ENCODE results near the gene MAP3K14. TPM values are rescaled to one million over a fixed set of nuclear protein-coding genes. Genes with fewer than 3 reads are reported as not detected.

Gene MAP3K14
- polyA plus RNA-seq, 1 of the 3 experiments (the other 2 are of a cell fraction) = 11.9 TPM

DNA sequence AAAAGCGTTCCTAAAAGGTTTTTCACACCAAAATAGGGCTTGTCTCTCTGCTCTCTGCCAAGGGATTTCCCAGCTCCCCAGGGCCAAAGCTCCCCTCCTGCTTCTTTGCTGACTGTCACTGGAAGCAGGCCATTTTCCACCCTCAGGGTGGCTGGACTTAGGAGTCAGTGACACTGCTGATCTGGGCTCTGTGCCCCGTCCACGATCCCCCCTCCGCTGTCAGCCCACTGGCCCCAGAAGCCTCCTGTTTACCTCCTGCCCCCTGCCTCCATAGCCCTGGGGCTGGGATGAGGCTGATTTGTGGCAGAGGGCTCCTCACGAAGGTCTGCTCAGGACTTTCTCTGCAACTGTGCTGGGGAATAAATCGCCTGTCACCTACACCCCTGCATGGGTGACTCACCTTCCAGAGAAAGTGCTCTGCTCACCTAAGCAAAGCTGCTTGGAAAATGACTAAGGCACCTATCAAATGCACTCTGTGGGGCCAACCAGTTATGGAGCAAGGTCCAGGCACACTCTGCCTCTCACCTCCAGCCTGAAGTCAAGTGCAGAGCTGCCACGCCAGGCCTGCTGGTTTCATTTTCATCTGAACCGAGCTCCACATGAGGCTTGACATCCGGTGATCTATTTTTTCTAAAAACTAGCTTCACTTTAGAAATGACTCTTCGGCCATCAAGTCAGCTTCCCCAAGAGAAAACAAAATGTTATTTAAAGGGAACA is 4.9 kb downstream of the MAP3K14 start (continued):
- TF ChIP-seq, protein P1, sequence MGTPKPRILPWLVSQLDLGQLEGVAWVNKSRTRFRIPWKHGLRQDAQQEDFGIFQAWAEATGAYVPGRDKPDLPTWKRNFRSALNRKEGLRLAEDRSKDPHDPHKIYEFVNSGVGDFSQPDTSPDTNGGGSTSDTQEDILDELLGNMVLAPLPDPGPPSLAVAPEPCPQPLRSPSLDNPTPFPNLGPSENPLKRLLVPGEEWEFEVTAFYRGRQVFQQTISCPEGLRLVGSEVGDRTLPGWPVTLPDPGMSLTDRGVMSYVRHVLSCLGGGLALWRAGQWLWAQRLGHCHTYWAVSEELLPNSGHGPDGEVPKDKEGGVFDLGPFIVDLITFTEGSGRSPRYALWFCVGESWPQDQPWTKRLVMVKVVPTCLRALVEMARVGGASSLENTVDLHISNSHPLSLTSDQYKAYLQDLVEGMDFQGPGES (IDR thresholded peaks at IDR 0.05; ENCODE audit: low read depth, low read length) = no peak
- TF ChIP-seq RFX5 (IDR thresholded peaks at IDR 0.05; ENCODE audit: low read length) (no peak), JUND (IDR thresholded peaks at IDR 0.05) (peak; percentile 36; the same call in 1 of the 2 replicates)
- TF ChIP-seq, protein P2, sequence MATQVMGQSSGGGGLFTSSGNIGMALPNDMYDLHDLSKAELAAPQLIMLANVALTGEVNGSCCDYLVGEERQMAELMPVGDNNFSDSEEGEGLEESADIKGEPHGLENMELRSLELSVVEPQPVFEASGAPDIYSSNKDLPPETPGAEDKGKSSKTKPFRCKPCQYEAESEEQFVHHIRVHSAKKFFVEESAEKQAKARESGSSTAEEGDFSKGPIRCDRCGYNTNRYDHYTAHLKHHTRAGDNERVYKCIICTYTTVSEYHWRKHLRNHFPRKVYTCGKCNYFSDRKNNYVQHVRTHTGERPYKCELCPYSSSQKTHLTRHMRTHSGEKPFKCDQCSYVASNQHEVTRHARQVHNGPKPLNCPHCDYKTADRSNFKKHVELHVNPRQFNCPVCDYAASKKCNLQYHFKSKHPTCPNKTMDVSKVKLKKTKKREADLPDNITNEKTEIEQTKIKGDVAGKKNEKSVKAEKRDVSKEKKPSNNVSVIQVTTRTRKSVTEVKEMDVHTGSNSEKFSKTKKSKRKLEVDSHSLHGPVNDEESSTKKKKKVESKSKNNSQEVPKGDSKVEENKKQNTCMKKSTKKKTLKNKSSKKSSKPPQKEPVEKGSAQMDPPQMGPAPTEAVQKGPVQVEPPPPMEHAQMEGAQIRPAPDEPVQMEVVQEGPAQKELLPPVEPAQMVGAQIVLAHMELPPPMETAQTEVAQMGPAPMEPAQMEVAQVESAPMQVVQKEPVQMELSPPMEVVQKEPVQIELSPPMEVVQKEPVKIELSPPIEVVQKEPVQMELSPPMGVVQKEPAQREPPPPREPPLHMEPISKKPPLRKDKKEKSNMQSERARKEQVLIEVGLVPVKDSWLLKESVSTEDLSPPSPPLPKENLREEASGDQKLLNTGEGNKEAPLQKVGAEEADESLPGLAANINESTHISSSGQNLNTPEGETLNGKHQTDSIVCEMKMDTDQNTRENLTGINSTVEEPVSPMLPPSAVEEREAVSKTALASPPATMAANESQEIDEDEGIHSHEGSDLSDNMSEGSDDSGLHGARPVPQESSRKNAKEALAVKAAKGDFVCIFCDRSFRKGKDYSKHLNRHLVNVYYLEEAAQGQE (IDR thresholded peaks at IDR 0.05; ENCODE audit: low read depth, low read length) = no peak

- H4K20me1 ChIP-seq (ENCODE audit: insufficient read depth) = peaks cover 73% of the 10 kb centered on the region
- 93% methylated on average over 4 of the region's 4 CpGs for WGBS (ENCODE audit: low lambda C conversion rate)
- CTCF ChIA-PET = interaction anchor here (0.9 to 5.8 kb wide), 23 partner anchors 9 to 176 kb away, joined by 3 to 41 read pairs (median 5); partner anchors contain the start of gene ACBD4
These were observed 5.4 kb downstream of the MAP3K14 start for GRCh38 chr17:45311401-45311759.

More at GRCh38 chr17:45311401-45311759, 5.4 kb downstream of the MAP3K14 start:
- H3F3A ChIP-seq (replicated peaks; ENCODE audit: insufficient read depth) = peaks cover 28% of the 10 kb centered on the region
- H3K27ac ChIP-seq (ENCODE audit: low read depth in 2 of 2, low read length in 1 of 2) = peak overlapping the region; percentile 65 to 85; a peak in 3 of 4 replicates
- no peaks in the 10 kb centered on the region for H3K9me3 ChIP-seq
- H3K4me2 ChIP-seq = peak overlapping the region; percentile 92
- no peak overlapping the region for H3K9ac ChIP-seq
- peaks cover 10 to 14% of the 10 kb centered on the region in 2 experiments for H3K36me3 ChIP-seq (replicated peaks in 1 of 2; ENCODE audit: control insufficient read depth in 1 of 2, insufficient read depth in 2 of 2, low read length in 1 of 2)
- TF ChIP-seq USF1 (IDR thresholded peaks at IDR 0.05; ENCODE audit: borderline replicate concordance, low read depth) = no peak
- TF ChIP-seq, protein P3, sequence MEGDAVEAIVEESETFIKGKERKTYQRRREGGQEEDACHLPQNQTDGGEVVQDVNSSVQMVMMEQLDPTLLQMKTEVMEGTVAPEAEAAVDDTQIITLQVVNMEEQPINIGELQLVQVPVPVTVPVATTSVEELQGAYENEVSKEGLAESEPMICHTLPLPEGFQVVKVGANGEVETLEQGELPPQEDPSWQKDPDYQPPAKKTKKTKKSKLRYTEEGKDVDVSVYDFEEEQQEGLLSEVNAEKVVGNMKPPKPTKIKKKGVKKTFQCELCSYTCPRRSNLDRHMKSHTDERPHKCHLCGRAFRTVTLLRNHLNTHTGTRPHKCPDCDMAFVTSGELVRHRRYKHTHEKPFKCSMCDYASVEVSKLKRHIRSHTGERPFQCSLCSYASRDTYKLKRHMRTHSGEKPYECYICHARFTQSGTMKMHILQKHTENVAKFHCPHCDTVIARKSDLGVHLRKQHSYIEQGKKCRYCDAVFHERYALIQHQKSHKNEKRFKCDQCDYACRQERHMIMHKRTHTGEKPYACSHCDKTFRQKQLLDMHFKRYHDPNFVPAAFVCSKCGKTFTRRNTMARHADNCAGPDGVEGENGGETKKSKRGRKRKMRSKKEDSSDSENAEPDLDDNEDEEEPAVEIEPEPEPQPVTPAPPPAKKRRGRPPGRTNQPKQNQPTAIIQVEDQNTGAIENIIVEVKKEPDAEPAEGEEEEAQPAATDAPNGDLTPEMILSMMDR (IDR thresholded peaks at IDR 0.05) = peak; percentile 20; the same call in 1 of the 2 replicates
- peak; percentile 38; the same call in 1 of the 2 replicates for TF ChIP-seq SMC3 (IDR thresholded peaks at IDR 0.05; ENCODE audit: low read depth, low read length)
- no peak for TF ChIP-seq GABPA (IDR thresholded peaks at IDR 0.05; ENCODE audit: low read depth)
- peak; percentile 55 for TF ChIP-seq RAD21 (IDR thresholded peaks at IDR 0.05; ENCODE audit: low read length)
- TF ChIP-seq GATA2 (CRISPR knock-in tag; IDR thresholded peaks at IDR 0.05) = no peak
- no peak for TF ChIP-seq TAF1 (IDR thresholded peaks at IDR 0.05; ENCODE audit: borderline replicate concordance, low read depth, low read length)
- TF ChIP-seq RFX5 (IDR thresholded peaks at IDR 0.05; ENCODE audit: low read length) = no peak
- TF ChIP-seq MAX (IDR thresholded peaks at IDR 0.05; ENCODE audit: low read depth) = no peak
- 0 out of 4 replicates have a peak, but pooled peaks of 1 of the 2 experiments have one; percentile 0 for TF ChIP-seq EP300 (IDR thresholded peaks at IDR 0.05; ENCODE audit: borderline replicate concordance in 1 of 2, low read depth in 1 of 2, low read length in 1 of 2)
- TF ChIP-seq NRF1 (IDR thresholded peaks at IDR 0.05; ENCODE audit: low read depth, low read length) = no peak
- H3K4me1 ChIP-seq (ENCODE audit: control insufficient read depth in 1 of 2, insufficient read depth in 2 of 2, low read depth in 1 of 2, low read length in 1 of 2) = peaks cover 44 to 49% of the 10 kb centered on the region in 2 experiments
- no peak overlapping the region for H2AFZ ChIP-seq (ENCODE audit: low read depth)
- no peaks in the 10 kb centered on the region for H3K9me2 ChIP-seq
- no peaks in the 10 kb centered on the region for H3K27me3 ChIP-seq (ENCODE audit: insufficient read depth)
- DNase-seq = no peak
- H3K4me3 ChIP-seq (ENCODE audit: low read depth in 2 of 2, low read length in 1 of 2) = no peak overlapping the region
- POLR2A ChIA-PET = interaction anchor here (0.5 to 1.2 kb wide), 4 partner anchors 23 to 931 kb away, joined by 3 read pairs; no protein-coding TSS in a partner anchor
- peaks cover 96% of the 10 kb centered on the region for H3K79me2 ChIP-seq (ENCODE audit: insufficient read depth)

Data from SK-N-SH (cell line).